Bronchial epithelial cell (primary cell): Measurements from ENCODE around the gene ANO3. TPM values are rescaled to one million over a fixed set of nuclear protein-coding genes. Genes with fewer than 3 reads are reported as not detected.
"Not testable (repeated sequence)": the region's sequence is repeated elsewhere in the genome, so short reads cannot be mapped to it uniquely, and the experiment has no call there.

Source experiments
- DNase-seq: peaks from one replicate; pipeline ENCODE4 v3.0.0-alpha.2; 2010; ENCODE audit warnings: low read depth
- FAIRE-seq: peaks from 2 replicates; lab custom pipeline; 2011; peaks lifted over from hg19 to GRCh38; lab: Jason Lieb, UNC
- H3K27me3 ChIP-seq: 2 replicates; pipeline ENCODE4 v1.5.1; 2011; ENCODE audit warnings: low read length; ENCODE audit not compliant: control insufficient read depth, insufficient read depth
- H3K36me3 ChIP-seq: 2 replicates; pipeline ENCODE4 v1.5.1; 2011; ENCODE audit warnings: low read length; ENCODE audit not compliant: control insufficient read depth, insufficient read depth
- H3K4me3 ChIP-seq: 2 replicates; pipeline ENCODE4 v1.5.1; 2011; ENCODE audit warnings: mild to moderate bottlenecking, low read depth, low read length, control low read depth
- CTCF ChIP-seq: IDR thresholded peaks from 2 replicates; pipeline ENCODE4 v1.5.1; 2011; ENCODE audit warnings: mild to moderate bottlenecking, moderate library complexity, low read length, control low read depth, inconsistent platforms; ENCODE audit not compliant: insufficient read depth, severe bottlenecking
- total RNA-seq: library from RNA; depleted of rRNA; stranded (reverse); fragments of >200 nt; gene quantifications from 2 replicates; pipeline ENCODE4 v1.2.1, GENCODE V29; 2014

The ANO3 gene
- total RNA-seq, 1 donor from 2014 or later, result under 0.01 TPM

- TF ChIP-seq CTCF, result peak; percentile 59
- H3K4me3 ChIP-seq, result no peak overlapping the region
- no peaks in the 10 kb centered on the region for H3K27me3 ChIP-seq
- FAIRE-seq, result no peak
- H3K36me3 ChIP-seq, result no peaks in the 10 kb centered on the region
- peak; percentile 73 for DNase-seq
Measured at GRCh38 chr11:26297189-26297975, 34.5 kb upstream of the ANO3 start.

GRCh38 chr11:26316372-26316771 is 15.6 kb upstream of the ANO3 start:
- DNase-seq, H3K27me3 ChIP-seq, H3K4me3 ChIP-seq, FAIRE-seq, H3K36me3 ChIP-seq: not testable (repeated sequence)

GRCh38 chr11:26319906-26320305 is 12.0 kb upstream of the ANO3 start:
- Histone ChIP-seq H3K4me3 (no peak overlapping the region), H3K36me3 (no peaks in the 10 kb centered on the region), H3K27me3 (no peaks in the 10 kb centered on the region)
- FAIRE-seq (no peak), DNase-seq (peak; percentile 56)
- no peak for TF ChIP-seq CTCF

- no peak for FAIRE-seq
- Histone ChIP-seq H3K27me3 (no peaks in the 10 kb centered on the region), H3K36me3 (no peaks in the 10 kb centered on the region), H3K4me3 (no peak overlapping the region)
- no peak for DNase-seq
- TF ChIP-seq CTCF, result no peak
Measured at GRCh38 chr11:26321516-26321915, 10.4 kb upstream of the ANO3 start.

- TF ChIP-seq CTCF, result no peak
- Histone ChIP-seq H3K27me3 (no peaks in the 10 kb centered on the region), H3K4me3 (no peak overlapping the region), H3K36me3 (no peaks in the 10 kb centered on the region)
- DNase-seq (no peak), FAIRE-seq (no peak)
Measured at GRCh38 chr11:26322335-26323067, 9.4 kb upstream of the ANO3 start.

- FAIRE-seq (no peak), DNase-seq (no peak)
- H3K4me3 ChIP-seq, result no peak overlapping the region
- no peak for TF ChIP-seq CTCF
- H3K27me3 ChIP-seq, result no peaks in the 10 kb centered on the region
- H3K36me3 ChIP-seq, result no peaks in the 10 kb centered on the region
Measured at GRCh38 chr11:26323837-26324236, 8.1 kb upstream of the ANO3 start.
